IMR-90 (cell line): ENCODE measurements around the gene TRIP11. TPM values are rescaled to one million over a fixed set of nuclear protein-coding genes. Genes with fewer than 3 reads are reported as not detected.

ENCODE experiments used
- ATAC-seq: fragments of 200-7000 bp; cut with Tn5 transposase; 2 replicates; pipeline ENCODE4 v1.9.1; 2020; ENCODE audit warnings: low read depth, mild to moderate bottlenecking, moderate library complexity
- BruUV-seq: library from RNA; stranded (reverse); fragments of 400-500 nt; replicated peaks from 2 replicates; lab custom pipeline; 2021; lab: Mats Ljungman, UMichigan
- CTCF ChIA-PET: fragments of 300-600 bp; formaldehyde crosslinking; extraction: SDS; loops from one replicate; lab custom pipeline; 2021; ENCODE audit warnings: antibody characterized with exemption; lab: Yijun Ruan, JAX
- POLR2A ChIA-PET: fragments of 300-600 bp; sonication (Branson Sonifier 250); formaldehyde crosslinking; loops from one replicate; lab custom pipeline; 2022; ENCODE audit warnings: antibody characterized with exemption; ENCODE audit not compliant: unreplicated experiment; lab: Charles Lee
- DNase-seq: peaks from one replicate; pipeline ENCODE4 v3.0.0; 2013
- H2AFZ ChIP-seq: replicated peaks from 2 replicates; pipeline ENCODE3; 2013; ENCODE audit warnings: low read length, mild to moderate bottlenecking; ENCODE audit not compliant: poor library complexity
- H2AK5ac ChIP-seq: 2 replicates; pipeline ENCODE4 v1.6.1; 2013; ENCODE audit warnings: low read depth, low read length, inconsistent platforms
- H2AK9ac ChIP-seq: replicated peaks from 2 replicates; pipeline ENCODE3; 2013; ENCODE audit warnings: mild to moderate bottlenecking, low read depth, low read length, moderate library complexity; ENCODE audit not compliant: poor library complexity
- H2BK120ac ChIP-seq: 2 replicates; pipeline ENCODE4 v1.6.1; 2013; ENCODE audit warnings: low read depth, low read length, inconsistent platforms
- H2BK15ac ChIP-seq: 3 replicates; pipeline ENCODE4 v1.6.1; 2013; ENCODE audit warnings: low read depth, low read length, inconsistent platforms
- H2BK20ac ChIP-seq: 2 replicates; pipeline ENCODE4 v1.6.1; 2013; ENCODE audit warnings: low read depth, mild to moderate bottlenecking, inconsistent platforms, low read length, moderate library complexity
- H2BK5ac ChIP-seq: 2 replicates; pipeline ENCODE4 v1.6.1; 2013; ENCODE audit warnings: mild to moderate bottlenecking, low read depth, low read length, inconsistent platforms; ENCODE audit not compliant: poor library complexity, severe bottlenecking
- H3K14ac ChIP-seq: replicated peaks from 2 replicates; pipeline ENCODE4 v1.6.1; 2013; ENCODE audit warnings: low read depth, low read length, inconsistent platforms
- H3K18ac ChIP-seq: 2 replicates; pipeline ENCODE4 v1.6.1; 2013; ENCODE audit warnings: low read depth, low read length, control low read depth
- H3K23ac ChIP-seq: 2 replicates; pipeline ENCODE4 v1.6.1; 2013; ENCODE audit warnings: low read depth, low read length, inconsistent platforms
- H3K27ac ChIP-seq: 2 replicates; pipeline ENCODE4 v1.5.1; 2013; ENCODE audit warnings: mild to moderate bottlenecking, control low read depth, low read length; ENCODE audit not compliant: insufficient read depth
- H3K27me3 ChIP-seq: 2 replicates; pipeline ENCODE4 v1.6.1; 2013; ENCODE audit warnings: low read length; ENCODE audit not compliant: control insufficient read depth, insufficient read depth
- H3K36me3 ChIP-seq: 2 replicates; pipeline ENCODE4 v1.6.1; 2013; ENCODE audit warnings: low read length, mixed read lengths; ENCODE audit not compliant: control insufficient read depth, insufficient read depth
- H3K4ac ChIP-seq: 2 replicates; pipeline ENCODE4 v1.6.1; 2013; ENCODE audit warnings: low read depth, low read length, inconsistent platforms
- H3K4me1 ChIP-seq: 2 replicates; pipeline ENCODE4 v1.6.1; 2013; ENCODE audit warnings: low read length, mixed read lengths; ENCODE audit not compliant: control insufficient read depth, insufficient read depth
- H3K4me2 ChIP-seq: 2 replicates; pipeline ENCODE4 v1.6.1; 2013; ENCODE audit warnings: low read depth, mild to moderate bottlenecking, control low read depth, low read length, moderate library complexity
- H3K4me3 ChIP-seq: 2 replicates; pipeline ENCODE4 v1.5.1; 2013; ENCODE audit warnings: low read depth, mild to moderate bottlenecking, control low read depth, low read length, moderate library complexity; ENCODE audit not compliant: insufficient read depth
- H3K56ac ChIP-seq: 2 replicates; pipeline ENCODE4 v1.6.1; 2013; ENCODE audit warnings: low read length, inconsistent platforms; ENCODE audit not compliant: insufficient read depth; ENCODE audit errors: extremely low read depth
- H3K79me1 ChIP-seq, 2 experiments: 2 replicates each; pipeline ENCODE4 v1.6.1; 2013; ENCODE audit warnings: low read length in 2 of 2, inconsistent platforms in 1 of 2, low read depth in 1 of 2
- H3K9ac ChIP-seq: 2 replicates; pipeline ENCODE4 v1.6.1; 2013; ENCODE audit warnings: low read depth, low read length, control low read depth
- H3K9me1 ChIP-seq: 2 replicates; pipeline ENCODE4 v1.6.1; 2013; ENCODE audit warnings: low read length, inconsistent platforms; ENCODE audit not compliant: insufficient read depth
- H3K9me3 ChIP-seq: 2 replicates; pipeline ENCODE4 v1.6.1; 2013; ENCODE audit warnings: low read length; ENCODE audit not compliant: control insufficient read depth, insufficient read depth
- H4K20me1 ChIP-seq: 2 replicates; pipeline ENCODE4 v1.6.1; 2013; ENCODE audit warnings: low read length, inconsistent platforms; ENCODE audit not compliant: insufficient read depth
- H4K5ac ChIP-seq: 2 replicates; pipeline ENCODE4 v1.6.1; 2013; ENCODE audit warnings: mild to moderate bottlenecking, low read depth, low read length, control low read depth
- H4K8ac ChIP-seq, 2 experiments: 2 replicates each; pipeline ENCODE4 v1.6.1; 2013; ENCODE audit warnings: low read depth in 2 of 2, low read length in 2 of 2, control low read depth in 1 of 2, inconsistent platforms in 1 of 2
- H4K91ac ChIP-seq: 2 replicates; pipeline ENCODE4 v1.6.1; 2013; ENCODE audit warnings: low read depth, low read length, inconsistent platforms; ENCODE audit not compliant: insufficient read depth
- CHD1 ChIP-seq: IDR thresholded peaks from 2 replicates; pipeline ENCODE4 v1.6.1; 2012; ENCODE audit warnings: low read depth, low read length, improper control_type of control experiment
- CTCF ChIP-seq: conservative IDR thresholded peaks from 2 replicates; pipeline ENCODE4 v1.5.1; 2012; ENCODE audit warnings: mild to moderate bottlenecking, low read depth, low read length, improper control_type of control experiment
- ELK1 ChIP-seq: fragments of 150-350 bp; IDR thresholded peaks from 2 replicates; pipeline ENCODE4 v1.6.1; 2016; ENCODE audit warnings: low read depth, mild to moderate bottlenecking, low read length, moderate library complexity, borderline replicate concordance
- MAFK ChIP-seq: IDR thresholded peaks from 2 replicates; pipeline ENCODE4 v1.6.1; 2012; ENCODE audit warnings: low read depth, low read length, improper control_type of control experiment
- MAZ ChIP-seq: IDR thresholded peaks from 2 replicates; pipeline ENCODE4 v1.6.1; 2012; ENCODE audit warnings: low read depth, mild to moderate bottlenecking, low read length, improper control_type of control experiment, moderate library complexity, borderline replicate concordance
- MXI1 ChIP-seq: IDR thresholded peaks from 2 replicates; pipeline ENCODE4 v1.6.1; 2012; ENCODE audit warnings: low read depth, mild to moderate bottlenecking, low read length, moderate library complexity, borderline replicate concordance
- NFE2L2 ChIP-seq: fragments of 150-350 bp; IDR thresholded peaks from 2 replicates; pipeline ENCODE4 v1.6.1; 2016; ENCODE audit warnings: low read depth, mild to moderate bottlenecking, low read length
- RAD21 ChIP-seq: IDR thresholded peaks from 2 replicates; pipeline ENCODE4 v1.6.1; 2012; ENCODE audit warnings: low read length, improper control_type of control experiment
- RCOR1 ChIP-seq: IDR thresholded peaks from 2 replicates; pipeline ENCODE4 v1.6.1; 2012; ENCODE audit warnings: mild to moderate bottlenecking, low read length, improper control_type of control experiment; ENCODE audit not compliant: insufficient replicate concordance
- RFX5 ChIP-seq: IDR thresholded peaks from 2 replicates; pipeline ENCODE4 v1.8.0; 2012; ENCODE audit warnings: low read depth, mild to moderate bottlenecking, low read length, moderate library complexity
- SMC3 ChIP-seq: fragments of 150-350 bp; IDR thresholded peaks from 2 replicates; pipeline ENCODE4 v1.6.1; 2016; ENCODE audit warnings: low read depth, mild to moderate bottlenecking, antibody characterized with exemption, low read length, moderate library complexity
- USF2 ChIP-seq: fragments of 150-350 bp; IDR thresholded peaks from 2 replicates; pipeline ENCODE4 v1.6.1; 2017; ENCODE audit warnings: mild to moderate bottlenecking, antibody characterized with exemption, low read length, low read depth
- dilution Hi-C: fragments of 300-500 bp; cut with HindIII; formaldehyde crosslinking; loops from one replicate; pipeline ENCODE4 v1.14.3; 2018; ENCODE audit warnings: low sequenced_read_pairs; ENCODE audit not compliant: unreplicated experiment
- in situ Hi-C: fragments of 300-500 bp; cut with MboI; formaldehyde crosslinking; loops from 3 replicates; pipeline ENCODE4 v1.14.3; 2019; ENCODE audit warnings: low sequenced_read_pairs, inconsistent platforms, mixed read lengths
- intact Hi-C: fragments of 100-400 bp; cut with micrococcal nuclease; formaldehyde crosslinking; loops from 2 replicates; pipeline ENCODE4 v1.10.0; 2022
- polyA plus RNA-seq, 3 experiments: library from polyadenylated mRNA; depleted of rRNA; stranded (reverse); fragments of >200 nt; gene quantifications; 2 replicates each; pipeline ENCODE4 v1.2.3, GENCODE V29; 2012; ENCODE audit warnings: low replicate concordance in 1 of 3
- total RNA-seq: library from RNA; depleted of rRNA; stranded (reverse); fragments of >200 nt; gene quantifications from 2 replicates; pipeline ENCODE4 v1.2.3, GENCODE V29; 2012

TRIP11 gene
- total and polyA plus RNA-seq, 2 of the 4 experiments (the other 2 are of a cell fraction): 6.8 to 83.5 TPM

- Histone ChIP-seq H2BK20ac (no peak overlapping the region), H4K91ac (no peak overlapping the region), H3K56ac (no peak overlapping the region), H4K20me1 (no peaks in the 10 kb centered on the region), H3K18ac (no peak overlapping the region), H2BK15ac (no peak overlapping the region), H3K4me3 (no peak overlapping the region), H2AFZ (no peak overlapping the region), H3K9me3 (no peaks in the 10 kb centered on the region), H4K5ac (no peak overlapping the region), H3K9me1 (no peaks in the 10 kb centered on the region), H3K36me3 (peaks cover 10% of the 10 kb centered on the region; the same call in 1 of the 2 replicates), H3K4me2 (no peak overlapping the region), H3K79me1 (peaks cover 0 to 3% of the 10 kb centered on the region in 2 experiments; a peak in 2 of 4 replicates), H2AK5ac (no peak overlapping the region), H2AK9ac (no peak overlapping the region), H4K8ac (no peak overlapping the region), H3K27me3 (no peaks in the 10 kb centered on the region), H3K4me1 (no peaks in the 10 kb centered on the region), H3K27ac (no peak overlapping the region), H3K4ac (no peak overlapping the region), H2BK120ac (no peak overlapping the region), H3K14ac (no peak overlapping the region), H3K23ac (no peak overlapping the region), H2BK5ac (peak overlapping the region; percentile 41), H3K9ac (no peak overlapping the region)
- peak; percentile 44 for ATAC-seq
- TF ChIP-seq USF2 (no peak), CTCF (no peak), MAFK (no peak), RFX5 (no peak), CHD1 (no peak), RAD21 (no peak), SMC3 (no peak), MAZ (no peak), MXI1 (no peak), NFE2L2 (no peak), RCOR1 (no peak), ELK1 (no peak)
- in situ Hi-C loops: loop anchor here (5.0 kb wide), 1 partner anchor 345 kb away; no protein-coding TSS in a partner anchor
- dilution Hi-C loops: no loop called here
- no TSS peak for BruUV-seq
- intact Hi-C loops: loop anchor here (1.0 to 5.0 kb wide), 3 partner anchors 50 to 485 kb away; partner anchors contain the start of genes FBLN5 and PPP4R3A
- peak; percentile 28 for DNase-seq
- POLR2A ChIA-PET: no interaction called here
- CTCF ChIA-PET: interaction anchor here (0.6 to 2.3 kb wide), 13 partner anchors 9 to 348 kb away, joined by 3 to 19 read pairs (median 4); partner anchors contain the start of gene FBLN5
Measured at GRCh38 chr14:91997492-91997891, 42.4 kb downstream of the TRIP11 start.
